CD14-positive monocyte (primary cell): ENCODE results near the gene CHST2. TPM values are rescaled to one million over a fixed set of nuclear protein-coding genes. Genes with fewer than 3 reads are reported as not detected.

ENCODE experiments used
- DNase-seq, 3 donors: peaks; one replicate each; pipeline ENCODE4 v3.0.0-alpha.2; 2011 to 2022
- H2AFZ ChIP-seq: 2 replicates; pipeline ENCODE4 v1.6.0; 2012; ENCODE audit warnings: mild to moderate bottlenecking, low read depth, low read length, inconsistent platforms; ENCODE audit not compliant: insufficient read depth, poor library complexity, severe bottlenecking
- H3K27ac ChIP-seq, 2 donors: 1 replicate in 1 of 2; 2 replicates in 1 of 2; pipeline ENCODE4 v1.5.1; 2012 to 2013; ENCODE audit warnings: low read length in 2 of 2, control low read depth in 1 of 2, inconsistent platforms in 1 of 2, low read depth in 1 of 2, mild to moderate bottlenecking in 1 of 2
- H3K27me3 ChIP-seq, 2 donors: one replicate each; pipeline versions ENCODE4 v1.6.0 to v1.6.1; 2011 to 2013; ENCODE audit warnings: low read length in 2 of 2; ENCODE audit not compliant: control insufficient read depth in 2 of 2, insufficient read depth in 2 of 2
- H3K36me3 ChIP-seq, 2 donors: replicated peaks in 1 of 2; 1 replicate in 1 of 2; 2 replicates in 1 of 2; pipeline versions ENCODE4 v1.5.1 to v1.6.1; 2012 to 2013; ENCODE audit warnings: low read length in 2 of 2, control low read depth in 1 of 2, inconsistent platforms in 1 of 2, mild to moderate bottlenecking in 1 of 2; ENCODE audit not compliant: insufficient read depth in 2 of 2, control insufficient read depth in 1 of 2
- H3K4me1 ChIP-seq, 2 donors: 1 replicate in 1 of 2; 2 replicates in 1 of 2; pipeline versions ENCODE4 v1.5.1 to v1.6.1; 2012 to 2013; ENCODE audit warnings: low read length in 2 of 2, control low read depth in 1 of 2, inconsistent platforms in 1 of 2, mild to moderate bottlenecking in 1 of 2, moderate library complexity in 1 of 2; ENCODE audit not compliant: insufficient read depth in 2 of 2, control insufficient read depth in 1 of 2
- H3K4me2 ChIP-seq: replicated peaks from 2 replicates; pipeline ENCODE3; 2012; ENCODE audit warnings: low read length, moderate library complexity, mild to moderate bottlenecking; ENCODE audit not compliant: poor library complexity, severe bottlenecking; ENCODE audit errors: extremely low read depth
- H3K4me3 ChIP-seq, 3 experiments: fragments of 200-600 bp in 1 of 3; sonication (generic) in 1 of 3; replicated peaks in 1 of 3; 1 replicate in 2 of 3; 2 replicates in 1 of 3; pipeline ENCODE4 v1.5.1; 2011 to 2013; ENCODE audit warnings: low read length in 3 of 3, mild to moderate bottlenecking in 3 of 3, control low read depth in 2 of 3, low read depth in 2 of 3, inconsistent platforms in 1 of 3, moderate library complexity in 1 of 3
- H3K79me2 ChIP-seq: 2 replicates; pipeline ENCODE4 v1.6.0; 2012; ENCODE audit warnings: mild to moderate bottlenecking, control low read depth, inconsistent platforms, low read length, moderate library complexity; ENCODE audit not compliant: insufficient read depth
- H3K9ac ChIP-seq: 2 replicates; pipeline ENCODE4 v1.6.0; 2017; ENCODE audit warnings: low read length, mild to moderate bottlenecking; ENCODE audit not compliant: insufficient read depth, poor library complexity, severe bottlenecking
- H3K9me3 ChIP-seq, 2 donors: replicated peaks in 1 of 2; 1 replicate in 1 of 2; 2 replicates in 1 of 2; pipeline versions ENCODE4 v1.5.1 to v1.6.1; 2012 to 2013; ENCODE audit warnings: low read length in 2 of 2, control low read depth in 1 of 2; ENCODE audit not compliant: control insufficient read depth in 1 of 2, insufficient read depth in 1 of 2
- H4K20me1 ChIP-seq: 2 replicates; pipeline ENCODE4 v1.6.0; 2012; ENCODE audit warnings: mild to moderate bottlenecking, low read length, control low read depth, moderate library complexity; ENCODE audit not compliant: insufficient read depth
- H3K27ac Mint-ChIP-seq, 7 donors: one replicate each; pipeline ENCODE4 v1.8.0; 2020; ENCODE audit warnings: mild to moderate bottlenecking in 7 of 7, mixed read lengths in 7 of 7, moderate library complexity in 6 of 7, inconsistent platforms in 2 of 7
- H3K27me3 Mint-ChIP-seq, 3 donors: one replicate each; pipeline ENCODE4 v1.8.0; 2021 to 2022; ENCODE audit warnings: low read depth in 3 of 3, mild to moderate bottlenecking in 3 of 3, mixed read lengths in 3 of 3, moderate library complexity in 3 of 3, inconsistent platforms in 1 of 3
- H3K36me3 Mint-ChIP-seq, 2 donors: one replicate each; pipeline ENCODE4 v1.8.0; 2020; ENCODE audit warnings: mixed read lengths in 2 of 2, inconsistent platforms in 1 of 2, mild to moderate bottlenecking in 1 of 2
- H3K4me1 Mint-ChIP-seq: one replicate; pipeline ENCODE4 v1.8.0; 2020; ENCODE audit warnings: mild to moderate bottlenecking, mixed read lengths
- H3K4me3 Mint-ChIP-seq, 2 donors: one replicate each; pipeline ENCODE4 v1.8.0; 2020; ENCODE audit warnings: mild to moderate bottlenecking in 2 of 2, mixed read lengths in 2 of 2, moderate library complexity in 1 of 2
- H3K9me3 Mint-ChIP-seq, 7 donors: one replicate each; pipeline ENCODE4 v1.8.0; 2020 to 2022; ENCODE audit warnings: mixed read lengths in 7 of 7, mild to moderate bottlenecking in 6 of 7, moderate library complexity in 6 of 7, inconsistent platforms in 2 of 7
- CTCF ChIP-seq: fragments of 200-600 bp; IDR thresholded peaks from one replicate; pipeline ENCODE4 v1.8.0; 2022; ENCODE audit warnings: antibody characterized with exemption, mild to moderate bottlenecking
- WGBS: methylation state at CpG from one replicate; pipeline ENCODE4 v1.1.5; 2013; ENCODE audit warnings: missing lambda C conversion rate; ENCODE audit not compliant: insufficient coverage; 5-methylcytosine and 5-hydroxymethylcytosine counted together
- intact Hi-C, 2 donors: fragments of 100-400 bp; cut with micrococcal nuclease; formaldehyde crosslinking; loops; one replicate each; pipeline versions ENCODE4 v1.15.0 to v1.15.1; 2023
- polyA plus RNA-seq, 3 donors: library from polyadenylated mRNA; depleted of rRNA in 1 of 3; unstranded in 2 of 3; stranded (reverse) in 1 of 3; fragments of 300-500 nt in 2 of 3; fragments of >200 nt in 1 of 3; fragmentation: Illumina TruSeq in 2 of 3; gene quantifications; 1 replicate in 2 of 3; 2 replicates in 1 of 3; pipeline ENCODE4 v1.2.3, GENCODE V29; 2012 to 2021

CHST2 gene
- polyA plus RNA-seq, 3 donors, result 6.1 to 18.0 (median 9.6) TPM

DNA sequence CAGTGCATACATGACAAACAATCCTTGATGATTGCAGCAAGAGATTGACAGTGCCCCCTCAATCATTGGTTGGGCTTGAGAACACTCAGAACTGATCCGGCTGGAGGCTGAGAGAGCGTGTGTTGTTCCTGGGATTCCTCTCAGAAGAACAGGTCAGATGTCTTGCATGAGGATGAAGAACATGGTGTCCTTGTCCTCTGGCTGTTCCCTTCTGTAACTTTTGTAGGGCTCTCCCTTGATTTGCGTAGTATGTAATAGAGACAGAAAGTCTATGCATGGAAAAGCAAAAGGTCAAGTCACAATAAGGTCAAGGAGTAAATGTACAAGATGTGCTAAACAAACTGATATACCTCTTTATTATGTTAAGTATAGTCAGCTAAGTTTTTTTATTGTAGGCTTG, 8.2 kb downstream of the CHST2 start:
- intact Hi-C loops, result loop anchor here in 1 of 2 donors (10.0 kb wide), 1 partner anchor 317 kb away; no protein-coding TSS in a partner anchor
- H3K36me3 Mint-ChIP-seq, result peaks cover 14 to 16% of the 10 kb centered on the region in 2 donors
- Histone ChIP-seq H3K4me1 (peaks cover 21 to 26% of the 10 kb centered on the region in 2 donors), H2AFZ (no peak overlapping the region), H3K79me2 (peaks cover 37% of the 10 kb centered on the region), H3K27ac (no peak overlapping the region), H3K36me3 (peaks cover 0 to 9% of the 10 kb centered on the region in 2 donors), H3K27me3 (no peaks in the 10 kb centered on the region), H4K20me1 (no peaks in the 10 kb centered on the region), H3K4me2 (no peak overlapping the region), H3K4me3 (no peak overlapping the region), H3K9ac (no peak overlapping the region), H3K9me3 (no peaks in the 10 kb centered on the region)
- 100% methylated on average over 2 of the region's 3 CpGs for whole genome bisulfite sequencing
- DNase-seq, result no peak
- peaks cover 0 to 2% (median 0%) of the 10 kb centered on the region in 3 donors for H3K27me3 Mint-ChIP-seq
- peaks cover 40% of the 10 kb centered on the region for H3K4me1 Mint-ChIP-seq
- peaks cover 0 to 2% (median 0%) of the 10 kb centered on the region in 7 donors for H3K9me3 Mint-ChIP-seq
- no peak overlapping the region for H3K4me3 Mint-ChIP-seq
- no peak overlapping the region for H3K27ac Mint-ChIP-seq
- TF ChIP-seq CTCF, result no peak

- Histone ChIP-seq H3K4me1 (peaks cover 15 to 22% of the 10 kb centered on the region in 2 donors), H2AFZ (no peak overlapping the region), H3K9ac (no peak overlapping the region), H3K9me3 (no peaks in the 10 kb centered on the region), H4K20me1 (no peaks in the 10 kb centered on the region), H3K36me3 (peaks cover 0 to 9% of the 10 kb centered on the region in 2 donors), H3K79me2 (peaks cover 37% of the 10 kb centered on the region), H3K4me2 (no peak overlapping the region), H3K27me3 (no peaks in the 10 kb centered on the region), H3K4me3 (no peak overlapping the region), H3K27ac (no peak overlapping the region)
- H3K36me3 Mint-ChIP-seq, result peaks cover 14 to 16% of the 10 kb centered on the region in 2 donors
- intact Hi-C loops, result loop anchor here in 1 of 2 donors (10.0 kb wide), 1 partner anchor 316 kb away; no protein-coding TSS in a partner anchor
- H3K27ac Mint-ChIP-seq, result no peak overlapping the region
- WGBS, result no CpG with 5 or more reads among the region's 5 CpGs
- H3K4me3 Mint-ChIP-seq, result no peak overlapping the region
- DNase-seq, result no peak
- peaks cover 35% of the 10 kb centered on the region for H3K4me1 Mint-ChIP-seq
- H3K9me3 Mint-ChIP-seq, result peaks cover 0 to 2% (median 0%) of the 10 kb centered on the region in 7 donors
- no peak for TF ChIP-seq CTCF
- H3K27me3 Mint-ChIP-seq, result peaks cover 0 to 2% (median 0%) of the 10 kb centered on the region in 3 donors
Measured at GRCh38 chr3:143128227-143128955, 8.8 kb downstream of the CHST2 start.
